Activated T-cell treated with anti-CD3 and anti-CD28 coated beads, Interleukin-2, amount 50 U/mL, for 1 hour (primary cell): Measurements from ENCODE around the gene EFCAB5.
A peak's percentile ranks its signal among the peaks of the same experiment; 100 is the strongest.
"Not testable (repeated sequence)": the region's sequence is repeated elsewhere in the genome, so short reads cannot be mapped to it uniquely, and the experiment has no call there.

Source experiments
- DNase-seq: peaks from one replicate; pipeline ENCODE4 v3.0.0-alpha.2; 2020

The EFCAB5 gene

DNA sequence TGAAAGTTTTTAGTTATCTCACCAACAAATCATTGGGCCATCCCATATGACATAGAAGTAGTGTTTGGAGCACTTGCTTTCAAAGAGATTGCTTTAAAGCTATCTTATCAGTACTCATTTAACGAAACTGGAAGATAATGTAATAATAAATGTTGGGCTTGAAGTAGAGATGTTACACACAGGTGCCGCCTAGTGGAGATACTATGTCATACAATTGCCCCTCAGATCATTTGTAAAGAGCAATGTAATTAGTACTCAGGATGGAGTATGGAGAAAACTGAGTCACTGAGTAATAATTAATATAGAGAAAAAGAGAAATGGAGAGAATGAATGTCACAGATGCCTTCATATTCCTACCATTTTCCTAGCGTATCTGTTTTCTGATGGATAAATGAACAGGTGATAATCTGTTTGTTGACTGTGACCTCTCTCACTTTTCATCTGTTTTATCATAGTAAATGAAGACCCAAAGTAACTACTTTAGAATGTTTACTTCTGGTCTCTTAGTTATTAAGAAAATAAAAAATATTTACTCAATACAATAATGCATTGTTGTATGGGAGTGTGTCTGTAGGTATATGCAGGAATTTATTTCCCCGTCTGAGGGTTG, 80.4 kb downstream of the EFCAB5 start:
- no peak for DNase-seq

- DNase-seq = not testable (repeated sequence)
These were observed 83.9 kb downstream of the EFCAB5 start for GRCh38 chr17:30025325-30025724.

DNA sequence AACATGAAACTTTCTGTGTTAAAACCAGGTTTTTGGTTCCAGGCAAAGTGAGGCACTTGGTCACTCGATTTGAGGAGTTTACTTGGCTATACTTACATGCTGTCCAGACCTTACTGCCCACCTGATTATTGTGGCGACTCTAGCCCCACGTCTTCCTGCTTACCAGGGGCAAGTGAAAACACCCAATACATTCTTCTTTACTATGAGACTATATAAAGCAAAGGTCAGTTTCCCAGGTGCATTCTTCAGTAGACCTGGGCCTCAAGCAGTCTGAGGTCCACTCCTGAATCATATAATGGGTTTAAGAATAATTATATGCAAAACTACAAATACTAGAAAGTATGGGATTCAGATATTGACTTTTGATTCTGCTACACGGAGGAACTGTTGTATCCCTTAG, 86.2 kb downstream of the EFCAB5 start:
- DNase-seq = no peak

DNA sequence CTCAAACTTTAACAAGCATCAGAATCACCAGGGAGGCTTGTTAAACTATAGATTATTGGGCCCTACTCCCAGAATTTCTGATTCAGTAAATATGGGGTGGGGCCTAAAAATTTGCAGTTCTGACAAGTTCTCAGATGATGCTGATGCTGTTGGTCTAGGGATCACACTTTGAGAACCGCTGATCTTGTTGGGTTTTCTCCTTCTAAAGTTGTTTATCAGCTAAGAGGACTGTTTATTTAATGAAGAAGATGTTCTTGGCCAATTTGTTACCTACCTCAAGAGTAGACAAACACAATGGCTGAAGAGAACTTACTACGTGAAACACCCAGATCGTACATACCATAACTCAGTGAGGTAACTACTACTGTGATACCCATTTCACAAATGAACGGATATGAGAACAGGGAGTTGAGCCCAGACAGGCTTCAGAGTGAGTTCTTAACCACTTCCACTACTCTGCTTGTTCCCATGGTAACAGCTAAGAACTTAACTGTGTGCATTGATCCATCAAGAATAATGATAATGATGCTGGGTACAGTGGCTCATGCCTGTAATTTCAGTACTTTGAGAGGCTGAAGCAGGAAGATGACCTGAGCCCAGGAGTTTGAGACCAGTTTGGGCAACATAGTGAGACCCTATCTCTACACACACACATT, 89.9 kb downstream of the EFCAB5 start:
- no peak for DNase-seq

DNA sequence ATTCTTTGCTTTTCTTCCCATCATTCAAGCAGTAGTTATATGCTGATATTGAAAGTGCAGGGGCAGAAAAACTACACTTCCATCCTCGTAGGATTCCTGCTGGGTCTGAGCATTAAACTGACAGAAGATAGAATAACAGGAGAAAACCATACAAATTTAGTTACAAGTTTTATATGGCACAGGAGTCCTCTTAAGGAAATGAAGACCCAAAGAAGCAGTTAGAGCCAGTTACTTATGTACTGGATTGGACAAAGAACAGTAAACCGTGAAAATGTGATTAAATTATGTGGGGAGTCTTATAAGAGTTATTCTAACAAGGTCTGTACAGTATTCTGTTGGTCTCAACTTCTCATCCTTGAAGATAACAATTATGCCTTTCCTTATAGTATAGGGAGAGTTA, 93.9 kb downstream of the EFCAB5 start:
- no peak for DNase-seq

- DNase-seq = not testable (repeated sequence)
These were observed 99.5 kb downstream of the EFCAB5 start for GRCh38 chr17:30040719-30041518.

DNA sequence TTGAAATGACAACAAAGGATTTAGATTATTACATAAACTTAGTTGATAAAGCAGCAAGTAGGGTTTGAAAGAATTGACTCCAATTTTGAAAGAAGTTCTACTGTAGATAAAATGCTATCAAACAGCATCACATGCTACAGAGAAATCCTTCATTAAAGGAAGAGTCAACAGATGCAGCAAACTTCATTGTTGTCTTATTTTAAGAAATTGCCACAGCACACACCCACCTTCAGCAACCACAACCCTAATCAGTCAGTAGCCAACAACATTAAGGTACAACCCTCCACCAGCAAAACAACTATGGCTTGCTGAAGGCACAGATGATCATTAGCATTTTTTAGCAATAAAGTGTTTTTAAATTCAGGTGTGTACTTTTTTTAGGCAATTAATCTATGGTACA, 100.1 kb downstream of the EFCAB5 start:
- no peak for DNase-seq

- DNase-seq = no peak
These were observed 120.9 kb downstream of the EFCAB5 start for GRCh38 chr17:30062372-30062771.

- no peak for DNase-seq
These were observed 123.3 kb downstream of the EFCAB5 start for GRCh38 chr17:30064738-30065137.

DNA sequence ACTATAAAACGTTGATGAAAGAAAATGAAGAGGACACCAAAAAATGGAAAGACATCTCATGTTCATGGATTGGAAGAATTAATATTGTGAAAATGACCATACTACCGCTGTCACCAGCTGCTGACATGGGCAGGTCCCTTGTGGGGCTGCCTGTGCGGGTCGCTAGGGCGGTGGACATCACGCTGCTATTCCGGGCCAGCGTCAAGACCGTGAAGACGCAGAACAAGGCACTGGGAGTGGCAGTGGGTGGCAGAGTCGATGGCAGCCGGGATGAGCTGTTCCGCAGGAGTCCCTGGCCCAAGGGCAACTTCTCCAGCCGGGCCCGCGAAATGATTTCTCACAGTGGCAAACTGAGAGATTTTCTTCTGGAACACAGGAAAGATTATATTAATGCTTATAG, 127.0 kb downstream of the EFCAB5 start:
- no peak for DNase-seq

DNA sequence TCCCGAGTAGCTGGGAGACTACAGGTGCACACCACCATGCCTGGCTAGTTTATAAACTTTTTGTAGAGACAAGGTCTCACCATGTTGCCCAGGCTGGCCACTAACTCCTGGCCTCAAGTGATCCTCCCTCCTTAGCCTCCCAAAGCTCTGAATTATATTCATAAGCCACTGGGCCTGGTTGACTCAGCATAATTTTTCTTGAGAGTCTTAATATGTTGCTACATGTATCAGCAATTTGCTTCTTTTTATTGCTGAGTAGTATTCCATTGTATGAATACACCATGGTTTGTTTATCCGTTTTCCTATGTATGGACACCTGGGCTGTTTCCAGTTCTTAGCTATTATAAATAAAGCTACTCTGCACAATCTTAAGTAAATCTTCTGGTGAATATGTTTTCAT, 132.8 kb downstream of the EFCAB5 start:
- no peak for DNase-seq

DNA sequence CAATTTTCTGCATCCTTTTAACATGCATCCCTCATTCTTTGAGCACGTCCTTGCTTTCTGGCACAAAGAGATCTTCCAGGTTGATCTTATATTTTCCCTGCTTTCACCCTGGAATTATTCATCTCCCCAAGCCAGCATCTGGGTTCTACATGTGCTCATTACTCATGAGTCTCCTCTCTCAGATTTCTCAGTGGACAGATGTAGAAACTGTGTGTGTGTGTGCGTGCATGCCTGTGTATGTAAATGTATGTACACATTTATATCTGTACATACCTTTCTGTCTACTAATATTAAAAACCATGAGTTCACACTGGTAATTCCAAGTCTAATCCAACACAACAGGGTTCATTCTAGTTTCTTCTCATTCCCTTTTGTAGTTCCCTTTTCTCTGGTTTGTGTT, 133.3 kb downstream of the EFCAB5 start:
- no peak for DNase-seq

GRCh38 chr17:30082773-30083172, 141.3 kb downstream of the EFCAB5 start:
- no peak for DNase-seq

DNA sequence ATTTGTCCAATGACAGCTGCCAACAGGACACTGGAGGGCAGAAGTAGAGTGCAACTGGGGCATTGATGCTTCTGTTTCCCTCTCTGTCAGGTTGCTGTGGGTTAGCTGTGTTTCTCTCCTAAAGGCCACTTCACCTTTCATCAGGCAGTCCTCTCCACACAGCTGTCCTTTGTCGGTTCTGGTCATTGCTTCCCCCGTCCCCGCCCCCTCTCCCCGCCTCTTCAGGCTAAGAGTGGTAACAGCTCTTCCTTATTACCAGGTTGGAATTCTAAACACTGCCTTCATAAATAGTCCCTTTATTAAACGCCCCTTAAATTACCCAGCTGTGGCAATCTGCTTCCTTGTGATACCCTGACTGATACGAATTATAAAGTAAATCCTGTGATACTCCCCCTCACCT, 143.4 kb downstream of the EFCAB5 start:
- DNase-seq = no peak

GRCh38 chr17:30086896-30087295, 145.5 kb downstream of the EFCAB5 start:
- DNase-seq = no peak

- not testable (repeated sequence) for DNase-seq
These were observed 146.0 kb downstream of the EFCAB5 start for GRCh38 chr17:30087431-30087830.

DNA sequence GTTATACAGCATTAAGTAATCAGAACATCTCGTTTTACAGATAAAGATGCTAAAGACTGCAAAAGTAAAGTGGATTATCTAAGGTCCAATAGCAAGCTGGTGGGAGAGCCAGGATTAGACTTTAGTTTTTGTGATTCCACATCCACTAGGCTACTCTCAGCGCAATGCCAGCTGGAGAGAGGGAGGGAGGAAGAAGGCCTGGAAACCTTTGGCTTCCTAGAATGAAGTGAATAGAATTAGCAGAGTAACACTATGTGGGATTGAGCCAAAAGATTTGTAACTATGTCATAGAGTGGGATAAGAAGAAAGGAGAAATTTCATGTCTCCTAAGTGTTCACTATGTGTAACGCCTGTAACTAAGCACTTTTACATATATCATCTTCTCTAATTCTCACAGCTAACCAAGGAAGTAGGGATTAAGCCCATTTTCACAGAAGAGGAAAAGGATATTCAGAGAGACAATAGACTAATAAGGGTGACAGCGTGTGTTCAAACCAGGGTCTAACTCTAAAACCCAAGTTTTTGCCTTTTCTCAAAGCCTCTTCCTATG, 149.8 kb downstream of the EFCAB5 start:
- DNase-seq = no peak

DNA sequence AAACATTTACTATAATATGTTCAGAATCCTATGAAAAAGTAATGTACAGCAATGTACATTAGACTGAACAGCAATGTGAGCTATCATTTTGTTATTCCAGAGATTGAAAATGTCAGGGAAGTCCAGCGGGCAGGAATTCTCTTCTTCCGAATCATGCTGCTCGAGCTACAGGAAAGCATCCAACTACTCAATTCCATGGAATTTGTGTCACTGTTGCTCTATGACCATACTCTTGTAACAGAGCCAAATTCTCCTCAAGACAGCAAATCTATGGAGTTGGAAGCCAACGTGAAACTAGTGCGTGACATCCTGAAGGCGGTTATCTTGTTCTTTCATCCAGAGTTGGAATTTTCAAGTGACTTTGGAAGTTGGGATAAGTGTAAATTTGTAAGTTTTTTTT, 150.3 kb downstream of the EFCAB5 start:
- no peak for DNase-seq

- no peak for DNase-seq
These were observed 151.5 kb downstream of the EFCAB5 start for GRCh38 chr17:30092886-30093285.

- DNase-seq = peak; percentile 29
These were observed 152.2 kb downstream of the EFCAB5 start for GRCh38 chr17:30093463-30094147.

- DNase-seq = no peak
These were observed 154.2 kb downstream of the EFCAB5 start for GRCh38 chr17:30095507-30096244.

DNA sequence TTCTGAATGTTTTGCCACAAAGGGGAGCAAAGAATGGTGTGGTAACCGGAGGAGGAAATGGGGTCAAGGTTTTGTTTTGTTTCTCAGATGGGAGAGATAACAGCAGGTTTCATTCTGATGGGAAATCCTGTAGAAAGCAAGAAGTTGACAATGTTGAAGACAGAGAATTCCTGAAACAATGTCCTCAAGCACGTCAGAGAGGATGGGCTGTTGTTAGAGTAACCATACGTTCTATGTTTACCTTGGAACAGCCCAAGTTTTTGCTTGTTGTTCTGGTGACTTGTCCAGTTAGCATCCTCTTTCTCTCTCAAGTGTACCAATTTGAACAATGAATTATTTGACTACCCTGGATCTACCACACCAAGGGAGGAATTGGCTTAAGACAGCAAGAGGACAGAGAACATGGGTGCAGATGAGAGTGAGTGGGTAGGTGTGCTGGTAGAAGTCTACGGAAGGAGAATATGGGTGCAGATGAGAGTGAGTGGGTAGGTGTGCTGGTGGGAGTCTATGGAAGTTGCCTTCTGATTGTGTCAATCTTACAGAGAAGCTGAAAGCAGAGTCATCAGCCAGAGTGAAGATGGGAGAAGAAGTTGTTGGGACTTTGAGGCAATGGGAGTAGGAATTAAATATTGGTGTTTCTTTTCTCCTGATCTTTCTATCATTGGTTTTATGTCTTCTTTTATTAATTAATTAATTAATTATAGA, 160.4 kb downstream of the EFCAB5 start:
- DNase-seq = no peak
